ENCODE measurements around the gene CD70.
"Not testable (repeated sequence)": the region's sequence is repeated elsewhere in the genome, so short reads cannot be mapped to it uniquely, and the experiment has no call there.

CD70 gene, protein sequence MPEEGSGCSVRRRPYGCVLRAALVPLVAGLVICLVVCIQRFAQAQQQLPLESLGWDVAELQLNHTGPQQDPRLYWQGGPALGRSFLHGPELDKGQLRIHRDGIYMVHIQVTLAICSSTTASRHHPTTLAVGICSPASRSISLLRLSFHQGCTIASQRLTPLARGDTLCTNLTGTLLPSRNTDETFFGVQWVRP

GRCh38 chr19:6590827-6591319 is at the start of gene CD70:
Gene CD70 (minus strand): TSS chr19:6591150. CDS start chr19:6591002, 148 bp downstream.
- in situ Hi-C loops (cut with HindIII; ENCODE audit: low sequenced_read_pairs) = no loop called here

GRCh38 chr19:6640333-6640732 is 49.4 kb upstream of the CD70 start:
- in situ Hi-C loops (cut with HindIII; ENCODE audit: low sequenced_read_pairs) = not testable (repeated sequence)

- in situ Hi-C loops (cut with HindIII; ENCODE audit: low sequenced_read_pairs) = no loop called here
Measured at GRCh38 chr19:6639439-6639838, 48.5 kb upstream of the CD70 start.

GRCh38 chr19:6633456-6633813 is 42.5 kb upstream of the CD70 start:
- in situ Hi-C loops (cut with HindIII; ENCODE audit: low sequenced_read_pairs) = not testable (repeated sequence)

- in situ Hi-C loops (cut with HindIII; ENCODE audit: low sequenced_read_pairs) = not testable (repeated sequence)
Measured at GRCh38 chr19:6632747-6633455, 42.0 kb upstream of the CD70 start.

- in situ Hi-C loops (cut with HindIII; ENCODE audit: low sequenced_read_pairs) = no loop called here
Measured at GRCh38 chr19:6632002-6632621, 41.2 kb upstream of the CD70 start.

DNA sequence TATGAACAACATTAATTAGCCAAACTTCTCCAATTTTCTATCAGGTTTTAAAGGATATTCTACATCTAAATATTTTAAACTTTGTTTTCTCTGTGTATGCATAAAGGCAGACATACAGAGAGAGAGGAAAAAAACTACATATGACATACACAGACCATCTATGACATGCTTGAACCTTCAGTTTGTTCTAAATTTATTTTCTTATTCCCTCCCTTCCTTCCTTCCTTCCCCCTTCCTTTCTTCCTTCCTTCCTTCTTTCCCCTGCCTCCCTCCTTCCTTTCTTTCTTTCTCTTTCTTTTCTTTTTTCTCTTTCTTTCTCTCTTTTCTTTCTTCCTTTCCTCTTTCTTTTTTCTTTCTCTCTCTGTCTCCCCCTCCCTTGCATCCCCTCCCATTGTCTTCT is 35.8 kb upstream of the CD70 start:
- in situ Hi-C loops (cut with HindIII; ENCODE audit: low sequenced_read_pairs) = no loop called here

- in situ Hi-C loops (cut with HindIII; ENCODE audit: low sequenced_read_pairs) = no loop called here
Measured at GRCh38 chr19:6617374-6617773, 26.4 kb upstream of the CD70 start.

- in situ Hi-C loops (cut with HindIII; ENCODE audit: low sequenced_read_pairs) = no loop called here
Measured at GRCh38 chr19:6616011-6616410, 25.1 kb upstream of the CD70 start.

DNA sequence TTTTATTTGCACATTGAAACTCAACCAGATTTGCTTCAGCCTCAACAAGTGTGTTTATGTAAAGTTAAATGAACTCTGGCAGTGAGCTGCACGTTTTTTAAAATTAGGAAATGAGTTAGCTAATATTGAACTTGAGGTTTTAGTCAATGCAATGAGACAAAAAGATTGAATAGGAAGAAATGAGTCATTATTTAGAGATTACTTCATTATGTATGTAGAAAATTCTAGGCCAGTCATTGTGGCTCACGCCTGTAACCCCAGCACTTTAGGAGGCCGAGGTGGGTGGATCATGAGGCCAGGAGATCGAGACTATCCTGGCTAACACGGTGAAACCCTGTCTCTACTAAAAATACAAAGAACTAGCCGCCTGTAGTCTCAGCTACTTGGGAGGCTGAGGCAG is 22.8 kb upstream of the CD70 start:
- in situ Hi-C loops (cut with HindIII; ENCODE audit: low sequenced_read_pairs) = no loop called here

DNA sequence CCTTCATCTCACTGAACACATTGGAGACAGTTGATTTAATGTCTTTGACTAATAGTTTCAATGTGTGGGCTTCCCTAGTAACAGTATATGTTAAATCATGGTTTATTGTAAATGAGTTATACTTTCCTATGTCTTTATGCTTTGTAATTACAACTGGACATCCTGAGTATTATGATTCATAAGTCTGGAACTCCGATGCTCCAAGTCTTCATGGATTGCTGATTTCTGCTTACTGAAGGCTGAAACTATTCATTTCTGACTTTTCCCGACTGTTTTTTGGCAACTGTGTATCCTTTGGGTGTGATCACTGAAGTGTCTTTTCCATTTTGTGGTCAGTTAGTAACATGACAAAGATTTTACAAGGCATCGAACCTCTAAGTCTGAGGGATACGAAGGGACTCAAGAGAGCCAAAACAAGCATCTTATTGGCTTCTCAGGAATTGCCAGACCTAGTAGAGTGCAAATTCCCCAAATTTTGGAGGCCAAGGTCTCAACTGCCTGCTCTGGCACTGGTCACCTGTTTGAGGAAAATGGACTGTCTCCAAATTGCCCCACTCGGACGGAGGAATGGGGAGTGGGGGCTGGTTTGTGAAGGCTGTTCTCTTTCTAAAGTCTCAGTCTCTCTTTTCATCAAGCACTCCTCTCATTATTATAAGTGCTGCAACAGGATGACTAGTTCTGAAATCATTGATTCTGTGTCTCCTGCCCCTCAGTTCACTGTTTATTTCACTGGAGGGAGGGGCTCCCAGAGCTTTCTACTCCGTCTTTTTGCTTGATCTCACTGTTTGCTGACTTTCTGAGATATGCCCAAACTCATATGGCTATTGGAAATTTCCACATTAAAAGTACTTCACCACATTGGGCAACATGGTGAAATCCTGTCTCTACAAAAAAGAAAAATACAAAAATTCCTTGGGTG is 20.2 kb upstream of the CD70 start:
- in situ Hi-C loops (cut with HindIII; ENCODE audit: low sequenced_read_pairs) = no loop called here

DNA sequence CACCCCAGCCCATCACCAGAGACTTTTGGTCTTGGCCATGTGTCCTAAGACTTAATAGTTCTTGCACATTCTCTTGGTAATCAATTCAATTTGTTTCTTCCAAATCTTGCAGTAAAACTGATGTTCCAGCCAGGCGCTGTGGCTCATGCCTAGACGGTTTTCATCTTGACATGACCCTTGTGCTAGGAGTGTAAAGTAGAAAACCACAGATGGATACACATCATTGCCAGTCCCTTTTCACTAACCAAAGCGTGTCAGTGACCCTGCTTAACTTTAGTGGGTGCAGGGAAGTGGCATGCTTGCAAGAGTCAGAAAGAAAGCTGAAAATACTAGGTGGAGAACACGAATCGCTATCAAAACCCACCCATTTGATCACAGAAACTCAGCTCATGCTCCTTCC is 18.0 kb upstream of the CD70 start:
- in situ Hi-C loops (cut with HindIII; ENCODE audit: low sequenced_read_pairs) = no loop called here

- in situ Hi-C loops (cut with HindIII; ENCODE audit: low sequenced_read_pairs) = not testable (repeated sequence)
Measured at GRCh38 chr19:6608146-6608545, 17.2 kb upstream of the CD70 start.

DNA sequence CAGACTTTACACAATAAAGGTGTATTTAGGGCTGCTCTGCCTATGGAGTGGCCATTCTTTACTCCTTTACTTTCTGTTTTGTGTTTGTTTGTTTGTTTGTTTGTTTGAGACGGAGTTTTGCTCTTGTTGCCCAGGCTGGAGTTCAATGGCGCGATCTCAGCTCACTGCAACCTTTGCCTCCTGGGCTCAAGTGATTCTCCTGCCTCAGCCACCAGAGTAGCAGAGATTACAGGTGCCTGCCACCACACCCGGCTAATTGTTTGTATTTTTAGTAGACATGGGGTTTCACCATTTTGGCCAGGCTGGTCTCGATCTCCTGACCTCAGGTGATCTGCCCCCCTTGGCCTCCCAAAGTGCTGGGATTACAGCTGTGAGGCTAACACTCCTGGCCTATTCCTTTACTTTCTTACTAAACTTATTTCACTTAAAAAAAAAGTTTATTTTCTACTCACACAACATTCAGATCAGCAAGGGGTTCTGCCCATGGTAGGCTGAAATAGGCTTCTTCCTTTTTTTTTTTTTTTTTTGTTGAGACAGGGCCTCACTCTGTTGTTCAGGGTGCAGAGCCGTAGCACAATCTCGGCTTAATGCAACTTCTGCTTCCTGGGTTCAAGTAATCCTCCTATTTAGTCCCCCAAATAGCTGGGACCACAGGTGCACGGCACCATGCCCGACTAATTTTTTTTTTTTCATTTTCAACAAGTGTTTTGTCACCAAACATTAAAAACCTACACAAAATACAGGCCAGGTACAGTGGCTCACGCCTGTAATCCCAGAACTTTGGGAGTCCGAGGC is 15.5 kb upstream of the CD70 start:
- in situ Hi-C loops (cut with HindIII; ENCODE audit: low sequenced_read_pairs) = not testable (repeated sequence)

GRCh38 chr19:6604906-6605305 is 14.0 kb upstream of the CD70 start:
- in situ Hi-C loops (cut with HindIII; ENCODE audit: low sequenced_read_pairs) = no loop called here

- in situ Hi-C loops (cut with HindIII; ENCODE audit: low sequenced_read_pairs) = no loop called here
Measured at GRCh38 chr19:6602729-6603114, 11.8 kb upstream of the CD70 start.

- in situ Hi-C loops (cut with HindIII; ENCODE audit: low sequenced_read_pairs) = not testable (repeated sequence)
Measured at GRCh38 chr19:6601537-6602052, 10.6 kb upstream of the CD70 start.

DNA sequence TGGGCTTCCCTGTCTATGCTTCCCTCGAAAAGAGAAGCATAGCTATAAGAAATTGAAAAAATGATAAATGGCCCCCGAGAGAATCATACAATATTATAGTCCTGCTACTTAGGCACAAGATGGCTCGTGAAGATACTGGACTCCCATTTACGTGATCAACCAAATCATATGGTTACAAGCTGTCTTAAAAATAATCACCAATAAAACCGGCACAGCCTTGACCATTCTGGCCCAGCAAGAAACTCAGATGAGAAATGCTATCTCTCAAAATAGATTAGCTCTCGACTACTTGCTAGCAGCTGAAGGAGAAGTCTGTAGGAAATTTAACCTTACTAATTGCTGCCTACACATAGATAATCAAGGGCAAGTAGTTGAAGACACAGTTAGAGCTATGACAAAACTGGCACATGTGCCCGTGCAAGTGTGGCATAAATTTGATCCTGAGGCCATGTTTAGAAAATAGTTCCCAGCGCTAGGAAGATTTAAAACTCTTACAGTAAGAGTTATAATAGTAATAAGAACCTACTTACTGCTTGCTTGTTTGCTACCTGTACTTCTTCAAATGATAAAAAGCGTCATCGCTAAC is 10.1 kb upstream of the CD70 start:
- in situ Hi-C loops (cut with HindIII; ENCODE audit: low sequenced_read_pairs) = not testable (repeated sequence)

DNA sequence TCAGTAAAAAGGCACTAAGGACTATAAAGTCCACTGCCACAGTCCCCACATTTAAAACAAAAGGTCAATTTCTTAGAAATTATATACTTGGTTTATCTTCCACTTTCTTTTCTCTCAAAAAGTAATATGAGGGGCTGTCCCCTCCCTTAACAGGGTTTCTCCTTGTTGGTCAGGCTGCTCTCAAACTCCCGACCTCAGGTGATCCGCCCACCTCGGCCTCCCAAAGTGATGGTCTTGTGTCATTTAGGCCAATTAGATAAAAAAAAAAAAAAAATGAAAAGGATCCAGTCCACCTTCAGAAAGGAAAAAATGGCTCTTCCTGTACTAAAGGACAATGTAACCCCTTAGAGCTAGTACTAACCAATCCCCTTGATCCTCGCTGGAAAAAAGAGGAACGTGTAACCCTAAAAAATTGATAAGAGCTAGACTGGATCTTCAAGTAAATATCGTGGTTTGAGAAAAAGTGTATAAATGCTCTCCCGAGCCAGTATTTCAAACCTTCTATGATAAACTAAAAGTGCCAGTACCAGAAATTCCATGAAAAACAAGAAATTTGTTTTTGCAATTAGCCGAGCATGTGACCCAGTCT is 9.0 kb upstream of the CD70 start:
- in situ Hi-C loops (cut with HindIII; ENCODE audit: low sequenced_read_pairs) = no loop called here
